ENCODE results near the gene MED15.

The MED15 gene

DNA sequence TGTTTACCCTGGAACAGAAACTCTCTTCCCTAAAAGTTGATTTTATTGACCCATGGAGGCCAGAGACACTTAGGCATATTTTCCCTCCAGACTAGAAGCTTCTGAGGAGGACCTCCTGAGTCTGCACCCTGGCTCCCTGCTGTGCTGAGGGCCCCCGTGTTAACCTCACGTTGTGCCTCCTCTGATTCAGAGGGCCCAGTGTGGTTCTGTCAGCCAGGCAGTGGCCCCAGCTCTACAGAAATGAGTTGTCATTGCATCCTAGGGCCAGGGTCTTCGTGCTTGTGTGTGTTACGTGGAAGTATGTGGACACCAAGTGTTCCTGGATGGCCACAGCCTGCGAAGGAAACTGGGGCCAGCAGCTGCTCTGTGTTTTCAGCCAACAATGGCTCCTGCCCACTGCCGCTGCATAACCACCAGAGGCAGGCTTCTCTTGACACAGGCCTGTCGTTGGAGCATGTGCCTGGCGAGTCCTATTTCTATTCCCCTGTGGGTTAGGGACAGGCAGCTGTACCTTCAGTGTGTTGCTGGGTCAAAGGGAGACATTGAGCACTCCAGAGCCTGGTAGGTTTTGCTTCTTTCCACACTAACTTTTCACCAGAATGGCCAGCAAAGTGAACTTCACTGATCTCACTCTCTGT, 44.5 kb downstream of the MED15 start:
- Mint-ChIP-seq H3K4me3 (peak overlapping the region; percentile 14 to 46 (median 29)), H3K36me3 (ENCODE audit: low read depth) (peaks cover 21% of the 10 kb centered on the region), H3K27me3 (ENCODE audit: low read depth) (no peaks in the 10 kb centered on the region), H3K27ac (peak overlapping the region; percentile 98 to 100 (median 99)), H3K4me1 (peaks cover 55% of the 10 kb centered on the region), H3K9me3 (no peaks in the 10 kb centered on the region)
- TF ChIP-seq, protein P1, sequence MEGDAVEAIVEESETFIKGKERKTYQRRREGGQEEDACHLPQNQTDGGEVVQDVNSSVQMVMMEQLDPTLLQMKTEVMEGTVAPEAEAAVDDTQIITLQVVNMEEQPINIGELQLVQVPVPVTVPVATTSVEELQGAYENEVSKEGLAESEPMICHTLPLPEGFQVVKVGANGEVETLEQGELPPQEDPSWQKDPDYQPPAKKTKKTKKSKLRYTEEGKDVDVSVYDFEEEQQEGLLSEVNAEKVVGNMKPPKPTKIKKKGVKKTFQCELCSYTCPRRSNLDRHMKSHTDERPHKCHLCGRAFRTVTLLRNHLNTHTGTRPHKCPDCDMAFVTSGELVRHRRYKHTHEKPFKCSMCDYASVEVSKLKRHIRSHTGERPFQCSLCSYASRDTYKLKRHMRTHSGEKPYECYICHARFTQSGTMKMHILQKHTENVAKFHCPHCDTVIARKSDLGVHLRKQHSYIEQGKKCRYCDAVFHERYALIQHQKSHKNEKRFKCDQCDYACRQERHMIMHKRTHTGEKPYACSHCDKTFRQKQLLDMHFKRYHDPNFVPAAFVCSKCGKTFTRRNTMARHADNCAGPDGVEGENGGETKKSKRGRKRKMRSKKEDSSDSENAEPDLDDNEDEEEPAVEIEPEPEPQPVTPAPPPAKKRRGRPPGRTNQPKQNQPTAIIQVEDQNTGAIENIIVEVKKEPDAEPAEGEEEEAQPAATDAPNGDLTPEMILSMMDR (IDR thresholded peaks at IDR 0.05; ENCODE audit: unreplicated experiment in 3 of 3), result peak in 1 of 3 experiments; percentile 18

DNA sequence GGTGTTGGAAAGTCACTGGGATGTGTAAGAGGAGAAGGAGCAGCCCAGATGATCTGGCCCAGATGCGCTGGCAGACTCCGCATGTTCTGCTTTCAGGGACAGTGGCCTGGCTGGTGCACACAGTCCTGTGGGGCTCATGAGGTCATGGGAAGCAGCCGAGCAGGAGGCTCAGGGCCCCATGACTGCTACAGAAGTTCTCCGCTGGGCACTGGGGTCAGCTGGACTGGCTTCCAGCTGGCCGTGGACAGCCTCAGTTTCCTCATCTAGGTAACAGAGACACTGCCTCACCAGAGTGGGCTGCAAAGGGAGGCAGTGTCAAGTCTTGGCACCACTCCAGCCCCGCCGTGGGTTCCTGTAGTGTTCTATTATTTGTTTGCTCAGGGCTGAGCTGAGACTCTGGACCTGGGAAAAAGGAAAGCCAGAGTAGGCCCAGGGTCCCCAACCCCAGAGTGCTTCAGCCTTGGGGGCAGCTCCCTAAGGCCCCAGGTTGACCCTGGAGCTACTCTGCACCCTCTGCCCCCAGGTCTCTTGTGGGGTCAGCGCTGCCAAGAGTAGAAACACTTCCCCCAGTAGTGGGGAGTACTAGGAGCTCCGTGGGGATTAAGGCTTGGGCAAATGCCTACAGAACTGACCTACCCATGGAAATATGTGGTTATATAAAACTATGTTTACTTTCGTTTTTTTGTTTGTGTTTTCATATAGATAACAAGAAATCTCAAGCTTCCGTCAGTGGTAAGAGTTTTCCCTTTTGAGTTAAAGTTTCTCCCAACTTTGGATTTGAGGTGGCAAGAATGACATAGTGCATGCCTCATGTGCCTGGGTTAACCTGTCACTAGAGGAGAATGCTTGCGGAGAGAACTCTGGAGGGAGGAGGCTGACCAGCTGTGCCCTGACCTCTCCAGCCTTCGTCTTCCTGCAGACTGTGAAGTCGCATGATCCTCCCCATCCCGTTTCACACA, 45.3 kb downstream of the MED15 start:
- Mint-ChIP-seq H3K27ac (peak overlapping the region; percentile 98 to 100 (median 99)), H3K9me3 (no peaks in the 10 kb centered on the region), H3K4me3 (peak overlapping the region in 1 of 3 experiments; percentile 31), H3K4me1 (peaks cover 60% of the 10 kb centered on the region), H3K36me3 (ENCODE audit: low read depth) (peaks cover 29% of the 10 kb centered on the region), H3K27me3 (ENCODE audit: low read depth) (no peaks in the 10 kb centered on the region)
- TF ChIP-seq, protein P1 (IDR thresholded peaks at IDR 0.05; ENCODE audit: unreplicated experiment in 3 of 3), result no peak

DNA sequence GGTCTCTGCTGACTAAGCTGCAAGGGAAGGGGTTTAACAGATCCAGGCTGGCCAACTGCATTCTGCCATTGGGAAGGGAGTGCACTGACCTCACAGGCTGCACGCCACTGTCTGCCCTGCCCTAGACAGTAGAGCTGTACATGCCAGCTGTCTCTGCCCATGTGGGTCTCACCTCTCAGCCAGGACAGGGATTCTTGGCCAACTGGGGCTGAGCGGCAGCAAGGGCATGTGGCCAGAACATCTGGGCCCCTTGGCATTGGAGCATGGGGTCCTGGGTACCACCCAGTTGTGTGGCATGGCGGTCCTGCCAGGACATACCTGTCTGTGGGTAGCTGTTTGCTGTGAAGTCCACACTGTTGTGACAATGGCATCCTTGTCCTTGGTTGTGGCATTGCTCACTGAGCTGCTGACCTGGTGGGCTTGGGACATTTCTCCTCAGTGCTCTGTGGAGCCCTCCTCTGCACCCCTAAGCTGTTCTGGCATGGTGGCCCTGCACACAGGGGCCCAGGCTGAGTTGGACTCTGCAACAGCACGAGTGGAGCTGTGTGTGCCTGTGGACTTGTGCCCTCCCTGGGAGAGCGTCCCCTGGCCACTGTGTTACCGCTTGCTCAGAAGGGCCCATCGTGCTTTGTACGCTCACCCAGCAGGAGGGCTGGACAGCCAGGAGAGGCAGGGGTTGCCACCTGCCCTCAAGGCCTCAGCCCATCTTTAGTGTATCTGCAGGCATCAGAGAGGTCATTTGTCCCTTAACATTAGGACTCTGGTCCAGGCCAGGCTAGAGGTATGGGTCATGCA, 46.7 kb downstream of the MED15 start:
- TF ChIP-seq, protein P1 (IDR thresholded peaks at IDR 0.05; ENCODE audit: unreplicated experiment in 3 of 3), result no peak
- H3K4me1 Mint-ChIP-seq, result peaks cover 51% of the 10 kb centered on the region
- peaks cover 44% of the 10 kb centered on the region for H3K36me3 Mint-ChIP-seq (ENCODE audit: low read depth)
- H3K27ac Mint-ChIP-seq, result peak overlapping the region; percentile 24 to 100 (median 98)
- no peak overlapping the region for H3K4me3 Mint-ChIP-seq
- H3K27me3 Mint-ChIP-seq (ENCODE audit: low read depth), result no peaks in the 10 kb centered on the region
- peaks cover 7% of the 10 kb centered on the region for H3K9me3 Mint-ChIP-seq

DNA sequence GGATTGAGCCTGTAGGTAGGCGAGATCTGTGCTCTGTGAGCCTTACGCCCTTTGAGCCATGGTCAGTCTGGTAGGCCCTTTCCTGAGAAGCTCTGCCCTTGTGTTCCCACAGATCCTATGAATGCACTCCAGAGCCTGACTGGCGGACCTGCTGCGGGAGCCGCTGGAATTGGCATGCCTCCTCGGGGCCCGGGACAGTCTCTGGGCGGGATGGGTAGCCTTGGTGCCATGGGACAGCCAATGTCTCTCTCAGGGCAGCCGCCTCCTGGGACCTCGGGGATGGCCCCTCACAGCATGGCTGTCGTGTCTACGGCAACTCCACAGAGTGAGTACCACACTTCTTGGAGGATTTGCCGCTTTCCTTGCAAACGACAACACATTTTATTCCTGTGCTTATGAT, 47.4 kb downstream of the MED15 start:
- H3K4me1 Mint-ChIP-seq, result peaks cover 45% of the 10 kb centered on the region

DNA sequence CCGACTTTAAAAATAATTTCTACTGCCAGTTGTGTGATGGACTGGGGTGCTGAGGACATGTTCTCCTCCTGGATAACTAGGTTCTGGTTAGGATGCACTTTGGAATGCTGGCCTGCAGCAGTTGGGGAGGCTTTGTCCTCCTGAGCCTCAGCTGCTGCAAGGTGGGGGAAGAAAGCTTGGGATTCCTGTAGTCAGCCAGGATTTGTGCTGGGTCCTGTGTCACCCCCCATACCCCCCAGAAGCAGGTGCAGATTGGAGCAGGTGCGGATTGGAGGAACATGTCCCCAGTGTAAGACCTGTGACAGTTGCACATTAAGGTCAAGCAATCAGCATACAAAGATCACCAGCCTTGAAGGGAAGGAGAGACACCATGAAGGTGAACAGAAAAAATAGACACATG, 51.1 kb downstream of the MED15 start:
- H3K9me3 Mint-ChIP-seq, result peaks cover 11% of the 10 kb centered on the region
- no peaks in the 10 kb centered on the region for H3K27me3 Mint-ChIP-seq (ENCODE audit: low read depth)
- peaks cover 11% of the 10 kb centered on the region for H3K4me1 Mint-ChIP-seq
- H3K36me3 Mint-ChIP-seq (ENCODE audit: low read depth), result peaks cover 73% of the 10 kb centered on the region
- no peak overlapping the region for H3K4me3 Mint-ChIP-seq
- TF ChIP-seq, protein P1 (IDR thresholded peaks at IDR 0.05; ENCODE audit: unreplicated experiment in 3 of 3), result no peak
- no peak overlapping the region for H3K27ac Mint-ChIP-seq

More for the DNA sequence above, 47.4 kb downstream of the MED15 start:
- no peak overlapping the region for H3K4me3 Mint-ChIP-seq
- peaks cover 11% of the 10 kb centered on the region for H3K9me3 Mint-ChIP-seq
- TF ChIP-seq, protein P1 (IDR thresholded peaks at IDR 0.05; ENCODE audit: unreplicated experiment in 3 of 3), result no peak
- H3K36me3 Mint-ChIP-seq (ENCODE audit: low read depth), result peaks cover 50% of the 10 kb centered on the region
- H3K27me3 Mint-ChIP-seq (ENCODE audit: low read depth), result no peaks in the 10 kb centered on the region
- peak overlapping the region in 2 of 3 experiments; percentile 56 to 100 for H3K27ac Mint-ChIP-seq
